HepG2 (cell line): ENCODE results near the gene TRIM28. TPM values are rescaled to one million over a fixed set of nuclear protein-coding genes. Genes with fewer than 3 reads are reported as not detected.

Source experiments
- ATAC-seq: fragments of 200-7000 bp; cut with Tn5 transposase; 3 replicates; pipeline ENCODE4 v1.9.1; 2020; ENCODE audit warnings: mild to moderate bottlenecking, moderate library complexity
- BruUV-seq: library from RNA; stranded (reverse); fragments of 400-500 nt; replicated peaks from 2 replicates; lab custom pipeline; 2021; lab: Mats Ljungman, UMichigan
- CTCF ChIA-PET: fragments of 300-600 bp; formaldehyde crosslinking; extraction: SDS; loops from one replicate; lab custom pipeline; 2021; ENCODE audit warnings: low total read pairs, inconsistent platforms, low intra/inter-chr PET ratio; lab: Yijun Ruan, JAX
- POLR2A ChIA-PET: fragments of 350-600 bp; sonication (Branson Sonifier 250); formaldehyde crosslinking; loops from one replicate; lab custom pipeline; 2020; ENCODE audit warnings: antibody characterized with exemption, inconsistent platforms; lab: Yijun Ruan, JAX
- DNase-seq: peaks from one replicate; pipeline ENCODE4 v3.0.0-alpha.2; 2015; ENCODE audit warnings: low spot score
- FAIRE-seq: peaks from 3 replicates; lab custom pipeline; 2011; peaks lifted over from hg19 to GRCh38; lab: Jason Lieb, UNC
- H2AFZ ChIP-seq: one replicate; pipeline ENCODE4 v1.6.1; 2011; ENCODE audit warnings: low read length, inconsistent platforms
- H3K27ac ChIP-seq: fragments of 300-600 bp; 3 replicates; pipeline ENCODE4 v1.8.0; 2011; ENCODE audit warnings: mixed run types, mild to moderate bottlenecking, mixed read lengths, low read length, inconsistent platforms; ENCODE audit not compliant: insufficient read depth; ENCODE audit errors: extremely low read length
- H3K27me3 ChIP-seq, 2 experiments: fragments of 200-600 bp in 1 of 2; 2 replicates in 1 of 2; 3 replicates in 1 of 2; pipeline versions ENCODE4 v1.6.0 to v1.8.0; 2011; ENCODE audit warnings: low read length in 2 of 2, mild to moderate bottlenecking in 2 of 2, moderate library complexity in 2 of 2, inconsistent platforms in 1 of 2; ENCODE audit not compliant: insufficient read depth in 2 of 2, control insufficient read depth in 1 of 2
- H3K36me3 ChIP-seq, 2 experiments: fragments of 200-600 bp in 1 of 2; replicated peaks in 1 of 2; 2 replicates in 1 of 2; 3 replicates in 1 of 2; pipeline versions ENCODE4 v1.5.1 to v1.8.0; 2011; ENCODE audit warnings: low read length in 2 of 2, inconsistent platforms in 1 of 2; ENCODE audit not compliant: insufficient read depth in 2 of 2, control insufficient read depth in 1 of 2
- H3K4me1 ChIP-seq: 2 replicates; pipeline ENCODE4 v1.5.1; 2012; ENCODE audit warnings: low read length, inconsistent platforms; ENCODE audit not compliant: insufficient read depth
- H3K4me2 ChIP-seq: 2 replicates; pipeline ENCODE4 v1.6.0; 2011; ENCODE audit warnings: low read depth, low read length, inconsistent platforms
- H3K4me3 ChIP-seq, 3 experiments: fragments of 200-600 bp in 1 of 3; sonication (generic), shearing (Covaris generic) in 1 of 3; replicated peaks in 1 of 3; 2 replicates each; pipeline ENCODE4 v1.5.1; 2011 to 2016; ENCODE audit warnings: low read length in 3 of 3, inconsistent platforms in 2 of 3, low read depth in 2 of 3, mild to moderate bottlenecking in 2 of 3, control low read depth in 1 of 3, mixed read lengths in 1 of 3; ENCODE audit not compliant: insufficient read depth in 1 of 3
- H3K79me2 ChIP-seq: one replicate; pipeline ENCODE4 v1.6.1; 2011; ENCODE audit warnings: low read length, inconsistent platforms; ENCODE audit not compliant: insufficient read depth
- H3K9ac ChIP-seq: 2 replicates; pipeline ENCODE4 v1.6.0; 2011; ENCODE audit warnings: mild to moderate bottlenecking, low read depth, low read length, inconsistent platforms; ENCODE audit not compliant: insufficient read depth
- H3K9me3 ChIP-seq: 2 replicates; pipeline ENCODE4 v1.5.1; 2012; ENCODE audit warnings: mild to moderate bottlenecking, low read length
- H4K20me1 ChIP-seq: 2 replicates; pipeline ENCODE4 v1.6.0; 2011; ENCODE audit warnings: inconsistent platforms, mild to moderate bottlenecking, low read length, moderate library complexity; ENCODE audit not compliant: insufficient read depth
- AGO2 ChIP-seq: fragments of 200-400 bp; formaldehyde crosslinking; optimal IDR thresholded peaks from 2 replicates; pipeline ENCODE3; 2017; ENCODE audit warnings: mild to moderate bottlenecking, low read depth, low read length, moderate library complexity
- AKAP8 ChIP-seq: sonication (generic); formaldehyde crosslinking; IDR thresholded peaks from 2 replicates; pipeline ENCODE4 v1.5.1; 2020; ENCODE audit warnings: mild to moderate bottlenecking, missing genetic modification reagents
- ISX ChIP-seq: sonication (generic); formaldehyde crosslinking; conservative IDR thresholded peaks from 2 replicates; pipeline ENCODE4 v1.5.0; 2020; ENCODE audit warnings: missing genetic modification reagents
- POLR2G ChIP-seq: fragments of 200-400 bp; formaldehyde crosslinking; IDR thresholded peaks from 2 replicates; pipeline ENCODE4 v1.6.1; 2018; ENCODE audit warnings: mild to moderate bottlenecking, low read depth, low read length, moderate library complexity
- TOE1 ChIP-seq: sonication (generic); formaldehyde crosslinking; IDR thresholded peaks from 2 replicates; pipeline ENCODE4 v1.4.0; 2020; ENCODE audit warnings: mild to moderate bottlenecking, missing genetic modification reagents
- ZNF12 ChIP-seq: sonication (generic); formaldehyde crosslinking; IDR thresholded peaks from 2 replicates; pipeline ENCODE4 v1.5.0; 2020; ENCODE audit warnings: missing genetic modification reagents
- ZNF343 ChIP-seq: sonication (generic); formaldehyde crosslinking; IDR thresholded peaks from 2 replicates; pipeline ENCODE4 v1.4.0; 2020; ENCODE audit warnings: mild to moderate bottlenecking, missing genetic modification reagents
- ZNF776 ChIP-seq: sonication (generic); formaldehyde crosslinking; IDR thresholded peaks from 2 replicates; pipeline ENCODE4 v1.4.0; 2020; ENCODE audit warnings: mild to moderate bottlenecking, missing genetic modification reagents
- ZNF883 ChIP-seq: sonication (generic); formaldehyde crosslinking; IDR thresholded peaks from 2 replicates; pipeline ENCODE4 v1.5.1; 2020; ENCODE audit warnings: mild to moderate bottlenecking, missing genetic modification reagents; ENCODE audit errors: not compliant biosample characterization
- WGBS: methylation state at CpG from one replicate; pipeline ENCODE4 v1.1.6; 2017; ENCODE audit warnings: low lambda C conversion rate; 5-methylcytosine and 5-hydroxymethylcytosine counted together
- in situ Hi-C: cut with HindIII; loops from 2 replicates; pipeline ENCODE4 v1.10.0; 2017; ENCODE audit warnings: low pct_unique_long_range_greater_than_20kb; ENCODE audit not compliant: extremely low pct_ligation_motif_present
- intact Hi-C: fragments of 100-400 bp; cut with micrococcal nuclease; formaldehyde crosslinking; loops from one replicate; pipeline ENCODE4 v1.10.0; 2022; ENCODE audit not compliant: unreplicated experiment
- polyA plus RNA-seq, 8 experiments: library from polyadenylated mRNA; depleted of rRNA in 3 of 8; stranded (reverse) in 7 of 8; unstranded in 1 of 8; fragments of >200 nt; fragmentation: Illumina TruSeq in 4 of 8; extraction: Trizol in 4 of 8; gene quantifications; 2 replicates each; pipeline versions ENCODE4 v1.2.1 to v1.2.3, GENCODE V29; 2011 to 2016; ENCODE audit warnings: low read depth in 4 of 8, missing spikeins in 1 of 8, mixed read lengths in 1 of 8; ENCODE audit not compliant: insufficient read depth in 1 of 8
- total RNA-seq, 5 experiments: library from RNA; depleted of rRNA; stranded (reverse); fragments of >200 nt; fragmentation: Illumina TruSeq; extraction: Trizol; gene quantifications; 2 replicates each; pipeline ENCODE4 v1.2.3, GENCODE V29; 2016; ENCODE audit warnings: low read depth in 1 of 5
- TF ChIP-seq, protein P1 (sequence below): sonication (generic); formaldehyde crosslinking; IDR thresholded peaks from 2 replicates; pipeline ENCODE4 v1.5.0; 2020; ENCODE audit warnings: missing genetic modification reagents

TRIM28 gene
- total and polyA plus RNA-seq, 2 of the 13 experiments (the other 11 are each of a cell fraction or from before 2014, with no cell fraction given) = 361 to 439 TPM

DNA sequence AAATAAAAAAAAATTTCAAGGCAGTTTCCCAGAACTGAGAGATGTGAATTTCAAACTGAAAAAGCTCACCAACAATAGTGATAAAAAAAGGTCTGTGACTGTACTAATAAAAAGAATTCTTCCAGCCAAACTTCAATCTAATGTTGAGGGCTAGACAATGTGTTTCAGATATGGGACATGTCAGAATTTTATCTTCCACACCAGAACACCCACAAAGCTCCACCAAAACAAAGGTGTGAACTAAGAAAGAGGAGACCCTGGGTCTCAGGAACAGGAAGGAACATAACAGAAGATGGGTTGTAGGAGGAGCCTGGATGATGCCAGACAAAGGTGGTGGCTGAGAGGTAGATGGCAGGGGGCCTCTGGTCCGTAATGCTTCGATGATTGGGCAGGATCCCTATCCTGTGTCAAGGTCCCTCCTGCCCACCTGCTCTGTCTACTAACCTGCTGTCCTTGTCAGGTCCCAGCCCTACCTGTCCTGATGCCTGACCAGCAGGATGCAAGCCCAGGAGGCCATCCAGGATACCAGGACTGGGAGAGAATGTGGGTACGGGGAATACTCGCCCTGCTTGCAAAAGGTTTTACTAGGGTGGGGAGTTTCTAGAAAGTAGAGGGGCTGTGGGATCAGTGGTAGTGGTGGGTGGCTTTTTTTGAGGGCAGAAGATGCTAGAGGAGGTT lies 24.7 kb downstream of the TRIM28 start:
- intact Hi-C loops (no loop called here), in situ Hi-C loops (no loop called here)
- no peak for TF ChIP-seq ZNF12 (CRISPR knock-in tag)
- TF ChIP-seq AGO2 = peak; percentile 9
- Histone ChIP-seq H3K4me2 (no peak overlapping the region), H3K79me2 (no peaks in the 10 kb centered on the region), H3K9me3 (no peaks in the 10 kb centered on the region), H3K27ac (no peak overlapping the region), H3K4me3 (no peak overlapping the region), H3K36me3 (no peaks in the 10 kb centered on the region; a peak in 2 of 5 replicates), H3K4me1 (peaks cover 21% of the 10 kb centered on the region), H3K9ac (no peak overlapping the region), H3K27me3 (no peaks in the 10 kb centered on the region), H4K20me1 (no peaks in the 10 kb centered on the region), H2AFZ (no peak overlapping the region)
- WGBS = 97% methylated on average over 4 of the region's 4 CpGs
- ATAC-seq (no peak), DNase-seq (no peak), FAIRE-seq (no peak)
- ChIA-PET POLR2A (interaction anchor here (1.0 to 1.4 kb wide), 2 partner anchors 9 kb away, joined by 6 to 8 read pairs; no protein-coding TSS in a partner anchor), CTCF (no interaction called here)
- no TSS peak for BruUV-seq

DNA sequence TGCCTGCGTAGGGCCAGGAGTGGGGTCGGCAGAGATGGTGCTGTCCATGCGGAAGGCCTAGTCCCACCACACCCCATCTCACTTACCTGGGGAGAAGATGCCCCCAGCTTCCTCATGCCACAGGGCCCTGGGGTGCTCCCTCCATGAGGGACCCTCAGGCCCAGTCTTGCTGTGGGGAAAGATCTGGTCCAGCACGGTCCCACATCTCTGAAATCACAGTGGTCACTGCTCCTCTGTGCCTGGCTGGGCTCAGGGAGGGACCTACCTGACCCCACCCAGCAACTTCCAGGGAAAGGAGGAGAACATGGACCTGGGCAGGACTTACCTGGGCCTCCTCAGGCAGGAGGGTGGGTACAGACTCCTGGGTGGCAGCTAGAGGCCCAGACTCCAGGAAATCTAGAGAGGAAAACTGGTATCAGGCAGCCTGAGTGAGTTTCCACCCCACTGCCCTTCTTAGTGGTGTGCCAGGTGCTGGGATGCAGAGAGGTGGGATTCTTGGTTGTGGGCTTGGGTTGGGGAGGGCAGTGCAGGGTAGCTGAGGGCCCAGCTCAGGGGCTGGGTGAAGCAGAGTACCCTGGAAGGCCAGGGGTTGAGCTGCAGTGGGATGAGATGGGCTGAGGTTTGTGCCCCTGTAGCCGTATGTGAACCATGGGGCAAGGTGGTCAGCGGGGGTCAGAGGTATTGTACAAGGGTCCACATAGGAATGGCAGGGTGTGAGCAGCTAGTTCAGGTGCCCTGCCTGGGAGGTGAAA lies 25.5 kb downstream of the TRIM28 start:
- 98% methylated on average over 5 of the region's 6 CpGs for whole genome bisulfite sequencing
- no peak overlapping the region for H2AFZ ChIP-seq
- H3K4me3 ChIP-seq = no peak overlapping the region
- no peaks in the 10 kb centered on the region for H3K27me3 ChIP-seq
- DNase-seq = no peak
- in situ Hi-C loops = no loop called here
- no peak overlapping the region for H3K9ac ChIP-seq
- TF ChIP-seq TOE1 (CRISPR knock-in tag) (no peak), ZNF343 (no peak), POLR2G (peak; percentile 34), AKAP8 (CRISPR knock-in tag) (0 out of 2 replicates have a peak, but pooled peaks have one; percentile 22), ZNF883 (CRISPR knock-in tag) (peak; percentile 22), ISX (CRISPR knock-in tag) (no peak), ZNF776 (CRISPR knock-in tag) (no peak)
- TF ChIP-seq, protein P1, sequence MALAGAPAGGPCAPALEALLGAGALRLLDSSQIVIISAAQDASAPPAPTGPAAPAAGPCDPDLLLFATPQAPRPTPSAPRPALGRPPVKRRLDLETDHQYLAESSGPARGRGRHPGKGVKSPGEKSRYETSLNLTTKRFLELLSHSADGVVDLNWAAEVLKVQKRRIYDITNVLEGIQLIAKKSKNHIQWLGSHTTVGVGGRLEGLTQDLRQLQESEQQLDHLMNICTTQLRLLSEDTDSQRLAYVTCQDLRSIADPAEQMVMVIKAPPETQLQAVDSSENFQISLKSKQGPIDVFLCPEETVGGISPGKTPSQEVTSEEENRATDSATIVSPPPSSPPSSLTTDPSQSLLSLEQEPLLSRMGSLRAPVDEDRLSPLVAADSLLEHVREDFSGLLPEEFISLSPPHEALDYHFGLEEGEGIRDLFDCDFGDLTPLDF = no peak
- TF ChIP-seq, all 625 proteins: peak for 3
- Histone ChIP-seq H3K4me1 (peaks cover 28% of the 10 kb centered on the region), H3K79me2 (no peaks in the 10 kb centered on the region), H3K36me3 (no peaks in the 10 kb centered on the region; a peak in 2 of 5 replicates), H4K20me1 (no peaks in the 10 kb centered on the region), H3K4me2 (no peak overlapping the region), H3K9me3 (no peaks in the 10 kb centered on the region), H3K27ac (no peak overlapping the region)
- intact Hi-C loops = no loop called here
- ChIA-PET CTCF (no interaction called here), POLR2A (interaction anchor here (1.4 kb wide), 1 partner anchor 10 kb away, joined by 8 read pairs; no protein-coding TSS in a partner anchor)
- no TSS peak for BruUV-seq
- no peak for FAIRE-seq
- no peak for ATAC-seq
